Tibial nerve (tissue), 4 donors: ENCODE data around the gene PDCD2L. TPM values are rescaled to one million over a fixed set of nuclear protein-coding genes. Genes with fewer than 3 reads are reported as not detected.

ENCODE experiments used
- DNase-seq, 2 donors: peaks; one replicate each; pipeline ENCODE4 v3.0.0-alpha.2; 2019; ENCODE audit warnings: low spot score in 2 of 2
- H3K27ac ChIP-seq, 4 donors: fragments of 200-600 bp; sonication (generic) in 3 of 4; one replicate each; pipeline ENCODE4 v1.5.1; 2017 to 2019; ENCODE audit warnings: mild to moderate bottlenecking in 1 of 4
- H3K27me3 ChIP-seq, 2 donors: fragments of 200-600 bp; sonication (generic) in 1 of 2; one replicate each; pipeline versions ENCODE4 v1.5.1 to v1.6.0; 2017 to 2019
- H3K36me3 ChIP-seq, 3 donors: fragments of 200-600 bp; sonication (generic); one replicate each; pipeline ENCODE4 v1.5.1; 2018 to 2019
- H3K4me1 ChIP-seq, 4 donors: fragments of 200-600 bp; sonication (generic) in 3 of 4; one replicate each; pipeline ENCODE4 v1.5.1; 2017 to 2019
- H3K4me3 ChIP-seq, 4 donors: fragments of 200-600 bp; sonication (generic) in 3 of 4; one replicate each; pipeline ENCODE4 v1.5.1; 2017 to 2019; ENCODE audit warnings: mild to moderate bottlenecking in 1 of 4, moderate library complexity in 1 of 4
- H3K9me3 ChIP-seq, 4 donors: fragments of 200-600 bp; sonication (generic) in 3 of 4; one replicate each; pipeline ENCODE4 v1.5.1; 2017 to 2019
- EP300 ChIP-seq, 2 donors: sonication (generic); formaldehyde crosslinking; IDR thresholded peaks; one replicate each; pipeline ENCODE4 v1.6.1; 2017; ENCODE audit warnings: antibody characterized with exemption in 2 of 2, mild to moderate bottlenecking in 1 of 2
- POLR2A ChIP-seq, 2 donors: fragments of 450-650 bp; IDR thresholded peaks; one replicate each; pipeline ENCODE4 v1.6.1; 2017; ENCODE audit warnings: antibody characterized with exemption in 2 of 2, mild to moderate bottlenecking in 2 of 2, moderate library complexity in 2 of 2
- WGBS, 2 donors: methylation state at CpG; one replicate each; pipeline ENCODE4 v1.1.5; 2018; 5-methylcytosine and 5-hydroxymethylcytosine counted together
- total RNA-seq, 4 donors: library from RNA; depleted of rRNA; stranded (reverse); fragments of >200 nt; gene quantifications; one replicate each; pipeline ENCODE4 v1.1.0, GENCODE V29; 2016
- TF ChIP-seq, protein P1 (sequence below), 5 experiments: fragments of 200-600 bp in 3 of 5; fragments of 450-650 bp in 2 of 5; sonication (generic) in 3 of 5; IDR thresholded peaks; one replicate each; pipeline ENCODE4 v1.5.1; 2016 to 2019; ENCODE audit warnings: antibody characterized with exemption in 5 of 5, mild to moderate bottlenecking in 3 of 5, moderate library complexity in 2 of 5

The PDCD2L gene
- total RNA-seq, 4 donors from 2014 or later, result 9.8 to 16.2 (median 12.2) TPM

GRCh38 chr19:34428549-34429285 lies 24.5 kb downstream of the PDCD2L start:
- H3K27ac ChIP-seq, result peak overlapping the region; percentile 80 to 97 (median 92)
- peak overlapping the region; percentile 74 to 96 (median 87) for H3K4me3 ChIP-seq
- TF ChIP-seq, protein P1, sequence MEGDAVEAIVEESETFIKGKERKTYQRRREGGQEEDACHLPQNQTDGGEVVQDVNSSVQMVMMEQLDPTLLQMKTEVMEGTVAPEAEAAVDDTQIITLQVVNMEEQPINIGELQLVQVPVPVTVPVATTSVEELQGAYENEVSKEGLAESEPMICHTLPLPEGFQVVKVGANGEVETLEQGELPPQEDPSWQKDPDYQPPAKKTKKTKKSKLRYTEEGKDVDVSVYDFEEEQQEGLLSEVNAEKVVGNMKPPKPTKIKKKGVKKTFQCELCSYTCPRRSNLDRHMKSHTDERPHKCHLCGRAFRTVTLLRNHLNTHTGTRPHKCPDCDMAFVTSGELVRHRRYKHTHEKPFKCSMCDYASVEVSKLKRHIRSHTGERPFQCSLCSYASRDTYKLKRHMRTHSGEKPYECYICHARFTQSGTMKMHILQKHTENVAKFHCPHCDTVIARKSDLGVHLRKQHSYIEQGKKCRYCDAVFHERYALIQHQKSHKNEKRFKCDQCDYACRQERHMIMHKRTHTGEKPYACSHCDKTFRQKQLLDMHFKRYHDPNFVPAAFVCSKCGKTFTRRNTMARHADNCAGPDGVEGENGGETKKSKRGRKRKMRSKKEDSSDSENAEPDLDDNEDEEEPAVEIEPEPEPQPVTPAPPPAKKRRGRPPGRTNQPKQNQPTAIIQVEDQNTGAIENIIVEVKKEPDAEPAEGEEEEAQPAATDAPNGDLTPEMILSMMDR (IDR thresholded peaks at IDR 0.05), result no peak
- TF ChIP-seq EP300 (IDR thresholded peaks at IDR 0.05), result peak in 1 of 2 donors; percentile 49
- 0% methylated on average over 31 to 42 of the region's 68 CpGs for WGBS, 2 donors
- no peaks in the 10 kb centered on the region for H3K9me3 ChIP-seq
- peak in 1 of 2 donors; percentile 29 for DNase-seq
- no peaks in the 10 kb centered on the region for H3K27me3 ChIP-seq
- H3K4me1 ChIP-seq, result peaks cover 0 to 52% (median 23%) of the 10 kb centered on the region in 4 donors
- H3K36me3 ChIP-seq, result peaks cover 0 to 18% (median 0%) of the 10 kb centered on the region in 3 donors

GRCh38 chr19:34429553-34429952 lies 25.4 kb downstream of the PDCD2L start:
- no peak for TF ChIP-seq POLR2A (IDR thresholded peaks at IDR 0.05)
- no peak for TF ChIP-seq EP300 (IDR thresholded peaks at IDR 0.05)
- TF ChIP-seq, protein P1 (IDR thresholded peaks at IDR 0.05), result no peak
- no peaks in the 10 kb centered on the region for H3K27me3 ChIP-seq
- no peak for DNase-seq
- peaks cover 0 to 58% (median 23%) of the 10 kb centered on the region in 4 donors for H3K4me1 ChIP-seq
- H3K9me3 ChIP-seq, result no peaks in the 10 kb centered on the region
- peak overlapping the region; percentile 80 to 97 (median 92) for H3K27ac ChIP-seq
- 70 to 73% methylated on average over 9 of the region's 9 CpGs for WGBS, 2 donors
- H3K36me3 ChIP-seq, result peaks cover 0 to 17% (median 0%) of the 10 kb centered on the region in 3 donors
- peak overlapping the region; percentile 74 to 96 (median 87) for H3K4me3 ChIP-seq

- WGBS, 2 donors, result 30 to 33% methylated on average over 6 of the region's 6 CpGs
Measured at GRCh38 chr19:34430738-34431625, 26.8 kb downstream of the PDCD2L start.

DNA sequence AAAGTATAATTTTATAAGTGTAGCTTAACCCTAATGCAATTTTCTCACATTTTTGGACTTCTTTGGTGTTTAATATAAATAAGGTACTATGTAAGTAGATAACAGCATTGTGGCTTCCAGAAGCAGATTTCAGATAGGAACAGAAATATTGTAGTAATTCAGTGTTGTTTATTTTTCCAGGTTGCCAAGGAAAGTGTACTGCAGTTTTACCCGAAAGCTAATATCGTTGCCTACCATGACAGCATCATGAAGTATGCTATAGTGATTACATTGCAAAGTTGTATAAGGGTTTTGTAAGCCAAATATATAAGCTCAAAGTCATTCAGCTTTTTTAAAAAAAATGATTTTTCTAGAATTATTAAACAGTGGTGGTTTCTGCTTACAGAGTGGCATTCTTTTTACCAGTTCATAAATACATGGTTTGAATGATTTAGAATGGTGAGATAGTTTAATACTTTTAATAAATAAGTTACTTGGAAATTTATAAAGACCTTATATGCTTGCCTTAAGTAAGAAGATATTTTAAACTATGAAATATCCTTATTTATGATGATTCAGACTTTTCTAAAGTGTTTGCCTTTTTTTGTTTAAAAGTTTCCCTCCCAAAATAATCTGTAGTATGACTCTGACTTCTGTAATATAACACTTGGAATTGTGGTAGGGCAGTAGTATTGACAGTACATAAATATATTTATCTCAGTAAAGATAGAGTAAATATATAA lies 27.6 kb downstream of the PDCD2L start:
- Histone ChIP-seq H3K9me3 (no peaks in the 10 kb centered on the region), H3K36me3 (peaks cover 0 to 40% (median 13%) of the 10 kb centered on the region in 3 donors), H3K4me1 (peaks cover 0 to 64% (median 24%) of the 10 kb centered on the region in 4 donors), H3K4me3 (no peak overlapping the region), H3K27ac (peak overlapping the region in 2 of 4 donors; percentile 95 to 97), H3K27me3 (no peaks in the 10 kb centered on the region)
- TF ChIP-seq POLR2A (IDR thresholded peaks at IDR 0.05), result no peak
- TF ChIP-seq, protein P1 (IDR thresholded peaks at IDR 0.05), result no peak
- no peak for TF ChIP-seq EP300 (IDR thresholded peaks at IDR 0.05)
- no peak for DNase-seq
- WGBS, 2 donors, result 62 to 66% methylated on average over 2 of the region's 2 CpGs

More at GRCh38 chr19:34430738-34431625, 26.8 kb downstream of the PDCD2L start:
- peaks cover 0 to 31% (median 13%) of the 10 kb centered on the region in 3 donors for H3K36me3 ChIP-seq
- no peak for DNase-seq
- H3K4me3 ChIP-seq, result peak overlapping the region in 1 of 4 donors; percentile 4
- H3K27ac ChIP-seq, result peak overlapping the region in 2 of 4 donors; percentile 95 to 97
- no peaks in the 10 kb centered on the region for H3K27me3 ChIP-seq
- TF ChIP-seq EP300 (IDR thresholded peaks at IDR 0.05), result no peak
- TF ChIP-seq, protein P1 (IDR thresholded peaks at IDR 0.05), result peak in 4 of 5 experiments; percentile 41 to 51 (median 44)
- H3K4me1 ChIP-seq, result peaks cover 0 to 58% (median 23%) of the 10 kb centered on the region in 4 donors
- H3K9me3 ChIP-seq, result no peaks in the 10 kb centered on the region
